Fibroblast of skin of scalp (primary cell): ENCODE results near the gene ADORA2B.
A peak's percentile ranks its signal among the peaks of the same experiment; 100 is the strongest.

Experiments used
- DNase-seq: peaks from one replicate; pipeline ENCODE4 v3.0.0-alpha.2; 2013

Gene ADORA2B

DNA sequence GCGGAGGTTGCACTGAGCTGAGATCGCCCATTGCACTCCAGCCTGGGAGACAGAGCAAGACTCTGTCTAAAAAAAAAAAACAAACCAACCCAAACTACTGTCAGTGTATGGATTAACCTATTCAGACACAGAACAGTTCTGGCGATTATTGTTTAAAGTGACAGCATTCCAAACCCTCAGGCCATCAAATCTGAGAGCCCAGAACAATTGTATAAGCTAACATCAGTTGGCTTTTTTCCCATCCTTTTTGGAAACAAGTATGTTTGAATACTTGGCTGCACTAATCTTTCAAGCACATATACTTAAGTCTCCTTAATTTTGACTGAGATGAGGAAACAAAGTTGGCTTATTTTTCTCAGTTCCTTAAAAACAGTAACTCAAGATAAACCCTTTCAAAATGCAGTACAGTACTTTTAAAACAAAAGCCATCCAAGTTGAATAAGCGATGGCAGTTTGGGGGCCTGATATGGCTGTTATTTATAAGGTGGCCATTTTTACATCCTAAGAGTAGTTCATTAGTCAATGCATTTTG lies 53.2 kb downstream of the ADORA2B start:
- DNase-seq = no peak

DNA sequence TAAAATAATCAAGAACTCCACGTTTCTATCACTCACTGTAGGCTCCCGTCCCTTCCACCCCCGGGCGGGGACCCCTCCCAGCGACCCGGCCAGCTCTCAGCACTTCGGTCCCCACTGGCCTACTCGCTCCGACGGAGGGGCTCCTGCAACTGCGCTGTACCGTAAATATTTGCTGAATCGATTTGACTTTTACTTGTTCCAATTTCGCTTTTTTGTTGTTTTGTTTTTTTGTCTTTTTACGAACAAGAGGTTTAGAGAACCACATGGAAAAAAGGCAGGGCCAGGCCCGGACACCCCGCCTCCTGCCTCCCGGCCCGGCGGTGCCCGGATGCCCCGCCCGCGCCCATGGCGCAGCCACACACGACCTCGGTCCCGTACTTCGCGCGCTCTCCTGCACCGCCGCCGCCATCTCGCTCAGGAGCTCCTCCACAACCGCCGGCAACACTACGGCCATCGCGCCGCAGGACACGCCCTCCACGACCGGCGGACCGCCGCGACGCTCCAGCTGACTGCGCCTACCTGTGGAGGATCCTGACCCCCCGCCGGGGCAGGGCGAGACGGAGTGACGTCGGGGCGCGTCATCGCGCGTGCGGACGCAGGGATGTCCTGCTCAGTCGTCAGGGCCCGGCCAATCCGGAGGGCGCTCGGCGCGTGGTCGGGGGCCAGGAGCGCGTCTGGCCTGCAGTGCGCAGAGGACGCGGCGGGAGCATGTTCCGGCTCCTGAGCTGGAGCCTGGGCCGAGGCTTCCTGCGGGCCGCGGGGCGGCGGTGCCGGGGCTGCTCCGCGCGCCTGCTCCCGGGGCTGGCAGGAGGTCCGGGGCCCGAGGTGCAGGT lies 54.4 kb downstream of the ADORA2B start, which contains the start of the genes TTC19 and ZSWIM7:
Gene TTC19 (plus strand): TSS at position 684 of the 833 bp plus-strand sequence. CDS start 25 bp downstream, at position 709.
Gene ZSWIM7 (minus strand): TSS at position 564 of the 833 bp plus-strand sequence. CDS start 110 bp downstream, at position 454.
- peak; percentile 92 for DNase-seq

DNA sequence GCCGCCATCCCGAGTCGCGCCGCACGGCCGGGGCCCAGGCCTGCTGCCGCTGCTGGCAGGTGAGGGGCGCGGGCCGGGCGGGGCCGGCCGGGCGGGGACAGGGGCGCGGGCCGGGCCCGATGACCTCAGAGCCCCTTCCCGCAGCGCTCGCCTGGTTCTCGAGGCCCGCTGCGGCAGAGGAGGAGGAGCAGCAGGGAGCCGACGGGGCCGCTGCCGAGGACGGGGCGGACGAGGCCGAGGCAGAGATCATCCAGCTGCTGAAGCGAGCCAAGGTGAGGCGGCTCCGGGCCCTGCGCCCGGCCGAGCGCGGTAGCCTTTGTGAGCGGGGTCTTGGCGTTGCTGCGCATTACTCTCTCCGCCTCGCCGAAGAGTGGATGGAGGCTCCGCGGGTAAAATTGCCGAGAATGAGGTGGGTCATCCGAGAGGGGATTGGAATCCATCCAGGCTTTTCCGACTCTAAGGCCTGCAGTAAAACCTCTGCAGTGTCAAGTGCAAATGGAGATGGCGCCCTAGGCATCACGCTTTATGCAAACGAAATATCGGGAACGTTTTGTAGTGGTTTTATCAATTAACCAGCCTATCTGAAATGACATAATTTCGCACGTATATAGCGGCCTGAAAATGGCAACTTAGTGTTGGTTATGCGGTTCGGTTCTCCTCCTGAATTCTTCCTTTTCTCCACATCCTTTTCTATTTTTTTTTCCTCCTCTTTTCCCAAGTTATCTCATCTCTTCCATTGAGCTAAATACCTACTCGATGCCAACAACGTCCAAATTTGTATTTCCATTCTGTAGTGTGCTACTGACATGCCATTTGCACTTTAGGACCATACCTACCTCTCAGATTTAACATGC lies 55.3 kb downstream of the ADORA2B start:
- DNase-seq = peak; percentile 31

DNA sequence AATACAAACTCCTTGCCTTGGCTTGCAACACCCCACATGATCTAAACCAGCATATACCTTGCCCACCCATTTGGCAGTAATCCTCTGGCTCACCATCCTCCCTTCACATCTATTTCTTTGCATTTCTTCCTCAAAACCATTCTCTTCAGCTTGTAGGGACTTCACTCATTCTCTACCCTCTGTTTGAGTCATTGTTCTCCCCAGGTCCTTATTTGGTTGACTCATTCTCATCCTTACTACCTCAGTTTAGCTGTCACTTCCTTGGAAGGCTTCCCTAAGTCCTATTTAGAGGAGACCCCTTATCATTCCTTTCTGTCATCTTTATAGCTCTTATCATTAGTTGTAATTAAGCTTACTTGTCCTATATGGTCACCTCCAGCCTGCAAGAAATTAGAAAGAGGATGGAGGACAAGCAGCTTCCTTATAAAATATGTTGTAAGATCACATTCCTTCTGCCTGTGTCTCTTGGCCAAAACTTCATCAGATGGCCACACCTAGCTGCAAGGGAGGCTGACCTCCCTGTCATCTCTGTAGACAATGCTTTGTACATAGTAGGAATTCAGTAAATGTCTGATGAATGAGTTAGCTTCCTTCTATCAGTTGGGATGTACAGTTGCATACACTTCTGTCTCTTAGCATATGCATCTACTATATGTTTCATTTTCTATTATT lies 56.4 kb downstream of the ADORA2B start:
- DNase-seq = no peak

DNA sequence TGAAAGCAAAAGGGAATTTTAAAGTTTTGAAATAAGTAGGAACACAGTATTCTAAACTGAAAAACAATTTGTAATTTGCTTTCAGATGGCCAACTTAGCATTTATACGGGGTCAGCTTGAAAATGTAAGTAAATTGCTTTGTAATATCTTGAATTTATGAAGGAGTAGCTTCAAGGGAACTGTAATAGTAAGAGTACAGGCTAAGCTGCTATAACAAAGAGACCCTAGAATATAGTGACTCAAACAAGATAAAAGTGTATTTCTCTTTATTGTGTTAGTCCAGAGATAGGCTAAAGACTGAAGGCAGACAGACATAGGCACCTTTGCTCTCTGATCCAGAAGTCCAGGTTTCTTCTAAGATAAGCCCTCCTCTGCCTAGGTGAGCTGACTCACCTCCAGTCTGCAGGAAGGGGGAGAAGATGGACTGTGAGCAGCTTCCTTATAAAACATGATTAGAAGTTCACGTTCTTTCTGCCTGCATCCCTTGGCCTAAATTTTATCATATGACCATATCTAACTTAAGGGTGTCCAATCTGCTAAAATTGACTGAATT lies 57.9 kb downstream of the ADORA2B start:
- DNase-seq = no peak

DNA sequence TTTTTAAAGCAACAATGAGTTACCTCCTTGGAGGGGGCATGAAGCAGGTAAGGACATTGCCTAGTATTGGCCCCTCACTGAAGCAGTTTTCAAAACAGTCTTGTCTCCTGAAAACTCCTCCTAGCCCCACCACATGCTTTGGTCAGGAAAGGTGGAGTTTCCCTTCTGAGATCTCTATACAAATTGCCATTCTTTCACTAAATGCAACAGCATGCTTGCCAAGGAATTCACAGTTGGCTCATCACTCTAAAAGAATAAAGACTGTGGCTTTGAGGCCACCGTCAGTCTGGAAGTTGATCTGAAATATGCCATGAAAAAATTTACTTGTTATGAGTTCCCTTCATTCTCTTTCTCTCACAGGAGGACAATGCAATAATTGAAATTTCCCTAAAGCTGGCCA lies 58.9 kb downstream of the ADORA2B start:
- DNase-seq = no peak

DNA sequence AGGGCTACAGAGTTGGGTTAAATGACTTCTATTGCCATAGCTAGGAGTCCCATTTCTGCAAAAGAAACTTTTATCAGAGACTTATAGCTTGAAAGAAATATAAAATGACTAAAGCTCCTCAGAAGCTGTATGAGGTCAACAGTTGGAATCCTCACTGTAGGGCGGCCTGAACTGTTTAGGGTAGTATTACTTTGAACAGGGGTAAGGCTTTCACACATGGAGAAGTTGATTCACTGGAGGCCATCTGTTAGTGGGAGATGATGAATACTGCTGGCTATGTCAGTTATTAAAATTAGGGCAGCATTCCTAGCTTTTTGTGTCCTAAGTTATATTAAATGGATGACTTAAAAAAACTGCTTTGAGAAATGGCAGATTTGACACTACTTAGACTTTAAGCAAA lies 60.7 kb downstream of the ADORA2B start:
- DNase-seq = no peak

DNA sequence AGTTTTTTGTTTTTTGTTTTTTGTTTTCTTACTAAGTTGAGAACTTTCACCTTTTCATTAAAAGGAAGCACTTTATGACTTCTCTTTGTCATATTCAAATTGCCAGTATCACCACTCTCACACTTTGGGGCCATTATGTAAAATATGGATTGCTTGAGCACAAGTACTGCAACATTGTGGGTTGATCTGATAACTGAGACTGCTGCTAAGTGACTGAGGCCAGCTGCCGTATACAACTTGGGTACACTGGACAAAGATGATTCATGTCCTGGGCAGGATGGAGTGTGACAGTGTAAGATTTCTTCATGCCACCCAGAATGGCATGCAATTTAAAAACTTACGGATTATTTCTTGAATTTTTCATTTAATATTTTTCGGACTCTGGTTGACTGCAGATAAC lies 62.5 kb downstream of the ADORA2B start:
- no peak for DNase-seq

DNA sequence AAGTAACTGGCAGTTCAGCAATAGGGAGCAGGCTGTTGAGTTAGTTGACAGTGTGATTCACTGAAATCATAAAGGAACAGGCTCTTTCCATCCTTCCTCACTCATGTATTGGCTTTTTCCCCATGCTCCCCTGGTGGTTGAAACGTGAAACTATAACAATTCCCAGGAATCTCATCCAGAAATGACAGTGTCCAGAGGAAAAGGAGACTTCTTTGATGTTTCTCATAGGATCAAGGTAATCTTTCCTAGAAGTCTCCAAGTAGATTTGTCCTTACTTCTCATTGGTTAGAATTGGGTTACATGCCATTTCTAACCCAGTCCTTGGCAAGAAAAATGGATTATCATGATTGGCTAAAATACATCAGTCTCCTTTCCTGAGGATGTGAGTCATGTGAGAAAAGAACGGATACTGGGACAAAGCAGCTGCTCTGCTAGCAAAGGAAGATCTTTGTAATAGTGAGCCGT lies 69.0 kb downstream of the ADORA2B start:
- peak; percentile 72 for DNase-seq

DNA sequence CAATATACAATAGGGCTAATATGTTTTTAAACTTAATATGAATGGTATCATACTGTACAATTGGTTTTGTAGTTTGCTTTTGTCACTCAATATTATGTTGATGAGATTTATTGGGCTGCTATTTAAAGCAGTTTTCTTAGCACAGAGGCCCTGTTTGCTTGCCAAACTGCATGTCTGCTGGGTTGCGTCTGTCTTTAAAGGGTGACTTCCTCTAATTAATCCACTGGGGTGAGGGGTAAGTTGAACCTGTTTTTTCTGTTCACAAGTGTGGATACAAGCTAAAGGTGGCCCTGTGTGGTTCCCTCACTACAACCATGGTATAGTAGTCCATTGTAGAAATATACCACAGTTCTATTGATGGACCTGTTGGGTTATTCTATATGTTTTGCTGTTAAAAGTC lies 74.4 kb downstream of the ADORA2B start:
- no peak for DNase-seq

DNA sequence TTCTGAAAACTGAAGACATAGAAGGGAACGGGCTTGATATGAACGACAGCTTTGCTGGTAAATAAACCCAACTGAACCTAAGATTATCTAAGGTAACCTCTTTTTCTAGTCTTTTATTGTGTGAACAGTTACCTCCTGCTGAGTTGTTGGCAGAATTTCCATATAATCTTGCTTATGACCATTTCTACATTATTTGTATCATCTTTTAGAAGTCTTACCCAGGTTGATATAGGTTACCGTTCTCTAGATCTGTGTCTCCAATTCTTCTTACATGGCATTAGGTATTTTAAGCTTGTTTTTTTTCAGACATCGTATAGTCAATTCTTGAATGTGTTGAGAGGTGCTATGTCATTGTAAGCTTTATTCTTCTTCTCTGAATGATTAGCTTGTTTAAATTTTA lies 79.0 kb downstream of the ADORA2B start:
- DNase-seq = no peak

DNA sequence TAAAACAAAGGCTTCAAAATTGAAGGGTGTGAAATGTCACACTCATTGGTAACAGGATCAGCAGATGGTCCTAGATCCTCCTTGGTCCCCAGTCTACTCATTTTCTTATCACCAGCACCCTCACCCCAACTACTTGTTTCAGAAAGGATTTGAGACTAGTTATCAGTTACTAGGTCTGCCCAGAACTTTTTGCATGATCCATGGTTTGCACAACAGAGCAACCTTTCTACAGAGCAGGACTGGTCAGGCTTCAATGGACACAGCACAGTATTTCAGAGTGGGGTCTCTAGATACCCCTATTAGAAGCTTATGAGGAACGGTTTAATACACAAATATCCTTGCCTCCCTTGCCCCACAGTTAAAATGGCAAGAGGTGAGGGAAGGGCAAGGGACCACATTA lies 80.3 kb downstream of the ADORA2B start:
- no peak for DNase-seq
